SK-N-DZ (cell line): ENCODE results near the gene PRKCE.

ENCODE experiments used
- DNase-seq: peaks from one replicate; pipeline ENCODE4 v3.0.0-alpha.2; 2015; ENCODE audit warnings: low spot score

PRKCE gene

GRCh38 chr2:46010223-46010924 is 358.9 kb downstream of the PRKCE start:
- no peak for DNase-seq

GRCh38 chr2:46010925-46011490 is 359.5 kb downstream of the PRKCE start:
- peak; percentile 30 for DNase-seq

GRCh38 chr2:46012618-46013240 is 361.3 kb downstream of the PRKCE start:
- no peak for DNase-seq

GRCh38 chr2:46013726-46014125 is 362.3 kb downstream of the PRKCE start:
- no peak for DNase-seq

GRCh38 chr2:46014911-46015654 is 363.6 kb downstream of the PRKCE start:
- DNase-seq = no peak

GRCh38 chr2:46015671-46016070 is 364.2 kb downstream of the PRKCE start:
- peak; percentile 29 for DNase-seq

GRCh38 chr2:46016091-46016490 is 364.6 kb downstream of the PRKCE start:
- DNase-seq = no peak

- DNase-seq = no peak
These were observed 367.5 kb downstream of the PRKCE start for GRCh38 chr2:46018773-46019591.

GRCh38 chr2:46020416-46020815 is 368.9 kb downstream of the PRKCE start:
- DNase-seq = no peak

- no peak for DNase-seq
These were observed 371.8 kb downstream of the PRKCE start for GRCh38 chr2:46023165-46023854.

GRCh38 chr2:46024146-46024779 is 372.8 kb downstream of the PRKCE start:
- DNase-seq = no peak

GRCh38 chr2:46025081-46025480 is 373.6 kb downstream of the PRKCE start:
- no peak for DNase-seq

GRCh38 chr2:46025676-46026075 is 374.2 kb downstream of the PRKCE start:
- no peak for DNase-seq

- DNase-seq = no peak
These were observed 375.0 kb downstream of the PRKCE start for GRCh38 chr2:46026431-46026830.

- DNase-seq = no peak
These were observed 377.9 kb downstream of the PRKCE start for GRCh38 chr2:46029332-46029811.

- no peak for DNase-seq
These were observed 378.9 kb downstream of the PRKCE start for GRCh38 chr2:46030330-46030729.

GRCh38 chr2:46032161-46032813 is 380.8 kb downstream of the PRKCE start:
- DNase-seq = no peak

- DNase-seq = no peak
These were observed 381.5 kb downstream of the PRKCE start for GRCh38 chr2:46032996-46033395.

- no peak for DNase-seq
These were observed 383.1 kb downstream of the PRKCE start for GRCh38 chr2:46034535-46034934.

GRCh38 chr2:46036929-46037328 is 385.5 kb downstream of the PRKCE start:
- DNase-seq = no peak
